Gastroesophageal sphincter (tissue), 3 donors: Measurements from ENCODE around the gene ZACN.

Source experiments
- CTCF ChIP-seq, 4 experiments: fragments of 200-600 bp in 2 of 4; fragments of 450-650 bp in 2 of 4; sonication (generic) in 1 of 4; IDR thresholded peaks; one replicate each; pipeline ENCODE4 v1.5.1; 2017 to 2019; ENCODE audit warnings: antibody characterized with exemption in 4 of 4, mild to moderate bottlenecking in 2 of 4, moderate library complexity in 2 of 4
- POLR2AphosphoS5 ChIP-seq: sonication (generic); formaldehyde crosslinking; IDR thresholded peaks from one replicate; pipeline ENCODE4 v1.6.1; 2017; ENCODE audit warnings: antibody characterized with exemption

GRCh38 chr17:76086384-76086783 is 7.4 kb downstream of the ZACN start:
- TF ChIP-seq CTCF (IDR thresholded peaks at IDR 0.05) (no peak), POLR2AphosphoS5 (no peak)
